Amniotic epithelial cell (primary cell): ENCODE measurements around the gene LHFPL4.
"Not testable (repeated sequence)": the region's sequence is repeated elsewhere in the genome, so short reads cannot be mapped to it uniquely, and the experiment has no call there.

Source experiments
- DNase-seq: peaks from one replicate; pipeline ENCODE4 v3.0.0-alpha.2; 2010; ENCODE audit warnings: low read depth

LHFPL4 gene

DNA sequence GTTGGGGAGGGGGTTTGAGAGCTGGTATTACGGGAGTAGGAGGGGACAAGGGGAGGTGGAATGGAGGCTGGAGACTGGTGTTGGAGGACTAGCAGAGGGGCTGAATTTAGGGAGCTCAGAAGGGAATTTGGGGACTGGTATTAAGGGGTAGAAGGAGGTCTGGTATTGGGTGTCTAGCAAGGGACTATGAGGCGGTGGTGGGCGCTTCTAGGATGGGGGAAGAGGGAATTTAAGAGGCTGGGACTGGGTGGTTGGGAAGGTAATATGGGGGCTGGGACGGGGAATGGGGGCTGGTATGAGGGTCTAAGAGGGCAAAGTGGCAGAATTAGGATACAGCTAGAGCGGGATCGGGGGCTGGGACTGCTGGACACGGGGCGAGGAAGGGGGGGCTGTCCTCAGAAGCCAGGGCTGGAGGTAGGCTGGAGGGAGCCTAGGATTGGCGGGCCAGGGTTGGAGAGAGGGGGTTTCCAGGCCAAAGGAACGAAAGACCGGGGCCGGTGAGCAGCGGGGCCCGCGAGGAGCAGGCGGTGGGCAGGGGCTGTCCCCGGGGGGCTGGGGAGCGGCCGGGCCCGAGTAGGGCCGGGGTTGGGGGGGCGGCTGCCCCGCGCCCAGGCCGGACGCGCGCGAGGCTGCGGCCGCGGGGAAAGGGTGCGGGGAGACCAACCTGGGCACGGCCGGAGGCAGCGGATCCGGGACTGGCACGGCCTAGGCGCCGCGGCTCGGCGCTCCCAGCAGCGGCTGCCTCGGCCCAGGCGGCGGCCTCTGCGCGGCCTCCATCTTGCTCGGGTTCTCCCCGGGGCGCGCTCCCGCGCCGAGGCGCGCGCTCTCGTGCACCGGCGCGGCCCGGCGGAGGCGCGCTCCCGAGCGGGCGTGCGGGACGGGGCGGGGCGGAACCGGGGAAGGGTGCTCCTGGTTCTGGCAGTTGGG, at the start of gene LHFPL4:
TSS of gene LHFPL4 (minus strand) at position 802 of the 927 bp plus-strand sequence. CDS start 1,143 bp downstream, outside the sequence.
- no peak for DNase-seq

DNA sequence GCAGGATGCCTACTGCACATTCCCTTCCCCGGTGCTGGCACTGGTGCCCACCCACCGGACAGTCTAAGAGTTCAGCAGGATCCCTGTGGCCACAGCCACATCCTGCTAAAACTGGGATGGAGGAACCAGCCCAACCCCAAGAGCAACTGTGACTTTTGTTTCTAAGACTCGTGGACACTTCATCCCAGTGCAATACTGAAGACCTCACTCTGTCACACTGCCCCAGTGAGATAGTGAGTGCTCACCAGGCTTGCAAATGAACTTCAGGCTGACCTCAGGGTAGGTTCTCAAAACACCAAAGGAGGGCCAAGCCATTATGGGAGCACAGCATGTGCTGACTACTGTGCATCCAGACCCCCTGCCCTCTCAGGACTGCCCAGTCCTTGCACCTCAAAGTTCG, 49.0 kb upstream of the LHFPL4 start:
- DNase-seq = no peak

DNA sequence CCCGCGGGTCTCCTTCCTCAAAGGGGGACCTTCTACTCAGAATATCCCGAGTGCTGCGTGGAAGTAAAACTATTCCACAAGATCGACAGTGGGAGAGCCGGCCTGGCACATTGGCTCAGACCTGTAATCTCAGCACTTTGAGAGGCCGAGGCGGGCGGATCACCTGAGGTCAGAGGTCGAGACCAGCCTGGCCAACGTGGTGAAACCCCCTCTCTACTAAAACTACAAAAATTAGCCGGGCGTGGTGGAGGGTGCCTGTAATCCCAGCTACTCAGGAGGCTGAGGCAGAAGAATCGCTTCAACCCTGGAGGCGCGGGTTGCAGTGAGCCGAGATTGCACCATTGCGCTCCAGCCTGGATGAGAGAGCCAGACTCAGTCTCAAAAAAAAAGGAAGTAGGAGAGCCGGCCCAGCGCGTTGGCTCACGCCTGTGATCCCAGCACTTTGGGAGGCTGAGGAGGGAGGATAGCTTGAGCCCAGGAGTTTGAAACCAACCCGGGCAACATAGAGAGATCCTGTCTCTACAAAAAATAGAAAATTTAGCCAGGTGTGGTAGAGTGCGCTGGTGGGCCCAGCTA, 47.5 kb upstream of the LHFPL4 start:
- not testable (repeated sequence) for DNase-seq

DNA sequence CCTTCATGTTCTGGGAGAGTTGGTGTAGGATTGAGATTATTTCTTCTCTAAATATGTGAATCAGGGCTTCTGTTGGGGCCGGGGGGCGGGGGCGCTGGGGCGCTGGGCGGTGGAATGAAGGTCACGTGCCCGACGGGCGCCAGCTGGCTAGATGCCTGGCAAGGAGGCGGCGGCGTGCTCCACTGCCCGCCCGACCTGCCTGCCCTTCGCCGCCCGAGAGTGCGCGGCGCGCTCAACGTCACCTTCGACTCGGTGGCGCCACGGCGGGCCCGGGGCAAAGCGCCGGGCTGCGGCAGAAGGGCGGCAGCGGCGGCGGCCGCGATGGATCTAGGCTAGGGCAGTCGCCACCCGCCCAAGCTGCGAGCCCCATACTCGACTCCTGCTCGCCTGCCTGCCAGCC, 47.0 kb upstream of the LHFPL4 start:
- no peak for DNase-seq

DNA sequence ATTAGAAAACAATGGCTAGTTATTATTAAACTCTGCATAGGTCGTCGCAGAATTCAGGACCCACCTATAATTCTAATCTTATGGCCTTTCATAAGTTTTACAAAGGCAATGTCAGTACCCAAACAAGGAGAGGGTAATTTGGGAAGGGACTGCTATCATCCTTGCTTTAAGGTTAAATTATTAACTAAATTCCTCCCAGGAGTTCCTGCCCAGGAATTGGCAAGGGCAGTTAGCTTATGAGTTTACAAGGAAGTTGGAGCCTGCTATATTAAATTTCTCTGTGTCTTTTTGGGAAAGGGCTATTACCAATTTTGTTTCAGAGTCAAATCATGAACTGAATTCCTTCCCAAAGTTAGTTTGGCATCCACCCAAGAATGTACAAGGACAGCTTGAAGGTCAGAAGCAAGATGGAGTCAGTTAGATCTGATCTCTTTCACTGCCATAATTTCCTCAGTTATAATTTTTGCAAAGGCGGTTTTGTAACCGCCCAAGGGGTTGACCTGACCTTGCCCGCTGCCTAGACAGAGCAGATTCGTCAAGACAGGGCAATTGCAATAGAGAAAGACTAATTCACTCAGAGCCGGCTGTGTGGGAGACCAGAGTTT, 45.3 kb upstream of the LHFPL4 start:
- DNase-seq = no peak

DNA sequence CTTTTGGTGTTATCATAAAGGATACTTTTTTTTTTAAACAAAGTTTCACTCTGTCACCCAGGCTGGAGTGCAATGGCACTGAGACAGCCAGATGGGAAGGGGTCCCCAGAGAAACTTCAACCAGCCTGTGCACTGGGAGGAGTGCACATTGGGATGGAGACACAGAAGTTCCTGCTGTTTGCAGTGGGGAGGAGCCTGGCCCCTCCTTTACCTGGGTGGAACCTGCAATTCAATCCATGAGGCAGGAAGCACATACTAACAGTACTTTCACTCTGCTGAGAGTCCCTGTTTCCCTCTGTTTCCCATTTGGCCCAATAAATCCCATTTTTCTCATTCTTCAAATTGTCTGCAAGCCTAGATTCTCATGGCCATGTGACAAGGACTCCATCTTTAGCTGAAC, 42.3 kb upstream of the LHFPL4 start:
- DNase-seq = no peak

DNA sequence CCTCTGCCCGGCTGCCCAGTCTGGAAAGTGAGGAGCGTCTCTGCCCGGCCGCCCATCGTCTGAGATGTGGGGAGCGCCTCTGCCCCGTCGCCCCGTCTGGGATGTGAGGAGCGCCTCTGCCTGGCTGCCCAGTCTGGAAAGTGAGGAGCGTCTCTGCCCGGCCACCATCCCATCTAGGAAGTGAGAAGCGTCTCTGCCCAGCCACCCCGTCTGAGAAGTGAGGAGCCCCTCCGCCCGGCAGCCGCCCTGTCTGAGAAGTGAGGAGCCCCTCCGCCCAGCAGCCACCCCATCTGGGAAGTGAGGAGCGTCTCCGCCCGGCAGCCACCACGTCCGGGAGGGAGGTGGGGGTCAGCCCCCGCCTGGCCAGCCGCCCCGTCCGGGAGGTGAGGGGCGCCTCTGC, 38.2 kb upstream of the LHFPL4 start:
- not testable (repeated sequence) for DNase-seq

DNA sequence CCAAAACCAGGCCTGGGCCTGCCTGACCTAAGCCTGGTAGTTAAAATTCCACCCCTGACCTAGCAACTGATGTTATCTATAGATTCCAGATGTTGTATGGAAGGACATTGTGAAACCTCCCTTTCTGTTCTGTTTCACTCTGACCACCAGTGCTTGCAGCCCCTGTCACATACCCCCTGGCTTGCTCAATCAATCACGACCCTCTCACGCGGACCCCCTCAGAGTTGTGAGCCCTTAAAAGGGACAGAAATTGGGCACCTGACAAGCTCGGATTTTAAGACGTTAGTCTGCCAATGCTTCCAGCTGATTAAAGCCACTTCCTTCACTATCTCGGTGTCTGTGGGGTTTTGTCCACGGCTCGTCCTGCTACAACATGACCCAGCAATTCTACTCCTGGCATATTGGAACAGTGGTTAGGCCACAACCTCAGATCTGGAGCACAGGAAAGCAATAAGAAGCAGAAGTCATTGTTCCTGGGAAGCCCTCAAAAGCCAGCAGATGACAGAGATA, 36.7 kb upstream of the LHFPL4 start:
- DNase-seq = no peak

DNA sequence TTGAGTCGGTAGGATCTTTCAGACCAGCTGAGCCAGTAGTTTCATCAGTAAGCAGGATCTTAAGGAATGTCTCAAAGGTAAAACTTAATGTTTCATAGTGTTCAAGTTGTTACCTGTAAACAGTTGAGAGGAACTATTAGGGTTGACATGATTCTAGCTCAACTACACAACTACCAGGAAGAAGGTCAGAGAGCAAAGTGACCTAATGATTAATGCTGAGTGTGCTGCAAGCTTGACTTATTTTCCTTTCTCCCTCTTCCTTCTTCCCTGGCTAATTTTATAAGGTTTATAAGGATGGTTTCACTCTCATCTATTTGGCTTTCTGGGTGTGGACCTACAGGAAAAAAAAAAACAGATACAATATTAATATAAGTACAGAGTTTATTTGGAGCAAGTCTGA, 30.2 kb upstream of the LHFPL4 start:
- DNase-seq = no peak

DNA sequence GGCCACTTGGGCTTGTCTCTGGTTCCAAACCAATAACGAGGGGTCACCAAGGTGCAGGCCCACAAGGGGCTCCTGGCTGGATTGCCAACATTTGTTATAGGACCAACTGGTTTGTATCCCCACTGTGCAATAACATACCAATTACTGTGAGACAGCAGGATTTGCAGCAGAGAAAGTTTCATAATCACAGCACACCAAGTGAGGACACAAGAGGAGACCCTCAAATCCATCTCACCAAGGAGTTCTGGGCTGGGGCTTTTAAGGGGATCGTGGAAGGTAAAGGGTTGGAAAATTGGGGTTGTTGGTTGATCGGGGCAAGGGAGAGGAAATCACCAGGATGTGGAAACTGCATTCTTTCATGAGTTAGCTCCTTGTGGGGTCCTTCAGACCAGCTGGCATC, 29.7 kb upstream of the LHFPL4 start:
- DNase-seq = no peak

DNA sequence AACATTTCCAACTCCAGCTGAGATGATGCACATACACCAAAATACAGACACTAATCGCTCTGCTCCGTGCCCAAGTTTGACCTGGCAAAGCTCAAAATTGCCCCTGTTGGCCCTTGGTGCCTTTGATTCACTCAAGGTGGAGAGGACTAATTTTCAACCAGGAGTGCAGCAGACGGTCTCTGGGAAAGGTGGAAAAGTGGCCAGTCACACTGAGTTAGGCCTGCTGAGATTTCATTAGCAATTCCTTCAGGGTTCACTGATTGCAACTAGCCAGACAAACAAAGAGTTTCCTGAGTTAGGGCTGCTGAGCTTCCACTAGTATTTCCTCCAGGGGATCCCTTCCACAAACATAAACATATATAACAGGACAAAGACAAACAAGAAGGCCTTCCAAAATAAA, 28.7 kb upstream of the LHFPL4 start:
- no peak for DNase-seq

DNA sequence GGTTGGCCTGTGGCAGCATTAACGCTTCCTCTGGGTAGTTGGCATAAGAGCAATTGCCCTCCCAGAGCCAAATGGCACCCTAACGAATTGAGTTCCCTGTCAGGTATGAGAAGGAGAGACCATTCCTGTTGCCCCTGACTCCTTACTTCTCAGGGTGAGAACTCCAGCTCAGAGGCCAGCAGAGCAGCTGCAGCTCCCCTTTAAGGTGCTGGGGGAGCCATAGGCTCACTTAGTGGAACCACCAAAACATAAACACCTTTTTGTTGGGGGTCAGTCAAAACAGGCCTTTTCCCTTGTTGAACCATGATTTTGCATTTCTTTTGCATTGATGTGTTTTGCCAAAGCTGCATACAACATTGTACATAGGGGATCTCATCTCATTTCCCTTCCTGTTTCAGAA, 28.1 kb upstream of the LHFPL4 start:
- DNase-seq = no peak

DNA sequence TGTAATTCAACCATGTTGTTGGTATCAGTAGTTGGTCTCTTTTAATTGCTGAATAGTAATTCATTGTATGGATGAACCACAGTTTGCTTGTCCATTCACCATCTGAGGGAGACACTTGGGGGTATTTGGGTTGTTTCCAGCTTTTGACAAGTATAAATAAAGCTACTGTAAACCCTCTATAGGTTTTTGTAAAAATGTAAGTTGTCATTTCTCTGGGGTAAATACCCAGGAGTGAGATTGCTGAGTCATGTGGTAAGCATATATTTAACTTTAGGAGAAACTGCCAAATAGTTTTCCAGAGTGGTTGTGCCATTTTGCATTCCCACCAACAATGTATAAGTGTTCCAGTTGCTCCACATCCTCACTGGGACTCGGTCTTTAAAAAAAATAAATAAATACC, 15.4 kb upstream of the LHFPL4 start:
- DNase-seq = no peak

DNA sequence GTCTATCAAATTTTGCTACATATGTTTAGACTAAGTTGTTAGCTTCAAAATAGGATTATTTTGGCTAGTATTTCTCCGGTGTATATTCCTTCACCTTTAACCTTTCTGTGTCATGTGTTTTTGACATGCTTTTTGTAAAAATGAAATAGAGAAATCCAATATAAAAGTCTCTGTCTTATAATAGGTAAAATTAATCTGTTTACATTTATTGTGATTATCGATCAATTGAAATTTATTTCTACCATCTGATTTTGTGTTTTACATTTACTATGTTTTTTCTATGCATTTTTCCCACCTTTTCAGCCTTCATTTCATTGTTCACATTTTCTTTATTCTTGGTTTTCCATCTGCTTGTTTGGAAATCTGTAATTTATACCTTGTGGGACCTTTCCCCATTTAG, 11.7 kb upstream of the LHFPL4 start:
- DNase-seq = no peak

DNA sequence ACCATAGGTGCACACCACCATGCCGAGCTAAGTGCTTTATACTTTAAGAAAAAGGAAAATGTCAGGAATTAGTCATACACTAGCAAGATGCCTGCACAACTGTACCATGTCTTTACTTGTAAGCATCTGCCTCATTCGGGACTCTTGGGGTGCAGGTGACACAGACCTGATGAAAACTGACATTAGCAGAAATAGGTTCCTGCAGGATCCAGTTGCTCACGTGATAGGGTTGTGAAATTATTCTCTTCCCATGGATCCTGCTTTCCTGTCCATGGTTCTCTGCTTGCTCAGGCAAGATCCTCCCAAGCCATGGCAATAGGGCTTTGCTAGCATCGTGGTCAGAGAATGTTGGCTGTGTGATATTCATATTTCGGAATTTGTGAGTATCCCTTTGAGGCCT, 10.2 kb upstream of the LHFPL4 start:
- DNase-seq = no peak

DNA sequence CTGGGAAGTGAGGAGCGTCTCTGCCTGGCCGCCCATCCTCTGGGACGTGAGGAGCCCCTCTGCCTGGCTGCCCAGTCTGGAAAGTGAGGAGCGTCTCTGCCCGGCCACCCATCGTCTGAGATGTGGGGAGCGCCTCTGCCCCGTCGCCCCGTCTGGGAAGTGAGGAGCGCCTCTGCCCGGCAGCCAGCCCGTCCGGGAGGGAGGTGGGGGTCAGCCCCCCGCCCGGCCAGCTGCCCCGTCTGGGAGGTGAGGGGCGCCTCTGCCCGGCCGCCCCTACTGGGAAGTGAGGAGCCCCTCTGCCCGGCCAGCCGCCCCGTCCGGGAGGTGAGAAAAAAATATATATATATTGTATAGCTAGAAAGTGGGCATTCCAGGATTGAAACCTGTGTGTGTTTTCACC, 6.4 kb upstream of the LHFPL4 start:
- not testable (repeated sequence) for DNase-seq

DNA sequence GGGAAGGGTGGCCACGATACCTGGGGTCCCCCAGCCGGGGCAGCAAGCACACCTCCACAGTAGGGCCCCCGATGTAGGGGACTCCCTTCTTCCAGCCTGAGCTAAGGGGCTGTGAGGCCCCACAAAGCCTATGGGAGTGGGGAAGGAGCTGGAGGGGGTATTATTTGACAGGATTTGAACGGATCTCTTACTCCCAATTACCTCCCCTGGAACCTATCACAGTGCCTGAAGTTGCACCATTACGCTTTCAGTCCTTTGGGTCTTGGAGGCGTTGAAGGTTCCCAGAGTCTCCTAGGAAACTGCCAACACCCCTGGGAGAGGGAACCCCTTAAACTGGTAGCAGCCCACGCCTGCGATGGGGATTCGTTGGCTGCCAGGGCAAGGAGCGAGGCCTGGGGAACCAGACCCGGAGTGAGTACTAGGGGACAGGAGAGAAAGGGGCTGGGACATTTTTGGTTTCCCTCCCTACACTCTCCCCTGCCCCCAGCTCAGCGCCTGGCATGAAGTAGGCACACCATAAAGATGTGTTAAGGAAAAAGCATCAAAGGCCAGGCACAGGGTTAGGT, 409 bp upstream of the LHFPL4 start:
- no peak for DNase-seq

DNA sequence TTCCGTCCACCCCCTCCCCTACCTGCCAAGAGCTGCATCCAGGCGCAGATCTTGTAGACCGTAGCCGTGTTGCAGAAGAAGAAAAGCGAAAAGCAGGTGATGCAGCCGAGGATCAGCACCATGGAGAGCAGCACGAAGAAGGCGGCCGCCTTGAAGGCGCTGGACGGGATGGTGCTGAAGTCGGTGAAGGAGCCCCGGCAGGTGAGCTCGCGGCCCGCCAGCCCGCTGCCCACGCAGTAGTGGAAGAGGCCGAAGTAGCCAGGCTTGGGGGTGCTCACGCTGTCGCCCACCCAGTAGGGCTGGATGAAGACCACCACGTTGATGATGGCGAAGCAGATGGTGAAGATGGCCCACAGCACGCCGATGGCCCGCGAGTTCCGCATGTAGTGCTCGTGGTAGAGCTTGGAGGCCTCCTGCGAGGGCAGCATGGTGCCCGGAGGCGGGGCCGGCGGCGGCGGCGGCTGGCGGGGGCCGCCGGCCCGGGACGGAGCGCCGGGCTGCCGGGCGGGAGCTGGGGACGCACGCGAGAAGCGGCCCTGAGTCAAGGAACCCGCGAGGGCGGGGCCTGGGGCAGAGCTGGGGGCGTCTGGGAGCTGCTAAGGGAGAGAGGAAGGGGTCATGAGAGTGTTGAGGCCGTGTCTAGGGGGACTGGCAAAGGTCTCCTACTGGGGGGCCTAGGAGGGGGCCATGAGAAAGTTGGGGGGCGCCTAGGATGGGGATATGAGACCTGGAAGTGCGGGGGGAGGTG, 1.2 kb downstream of the LHFPL4 start:
- DNase-seq = peak; percentile 55

DNA sequence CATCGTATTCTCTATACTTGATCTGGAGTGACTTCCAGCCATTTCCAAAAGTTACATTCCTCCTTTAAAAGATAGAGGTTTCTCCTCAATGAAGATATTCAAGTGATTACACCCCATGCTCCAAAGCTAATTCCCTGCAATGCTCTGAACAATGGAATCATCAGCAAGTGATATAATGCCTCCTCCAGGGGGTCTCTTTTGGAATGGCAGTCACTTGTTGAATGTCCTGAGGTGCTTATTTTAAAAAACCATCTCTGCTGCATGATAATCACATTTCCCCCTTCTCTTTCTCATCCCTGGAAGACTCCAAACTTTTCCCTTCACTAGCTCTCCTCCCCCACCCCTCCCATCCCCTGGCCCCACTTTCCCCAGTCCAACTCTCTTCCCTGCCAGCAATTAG, 2.6 kb downstream of the LHFPL4 start:
- DNase-seq = no peak

DNA sequence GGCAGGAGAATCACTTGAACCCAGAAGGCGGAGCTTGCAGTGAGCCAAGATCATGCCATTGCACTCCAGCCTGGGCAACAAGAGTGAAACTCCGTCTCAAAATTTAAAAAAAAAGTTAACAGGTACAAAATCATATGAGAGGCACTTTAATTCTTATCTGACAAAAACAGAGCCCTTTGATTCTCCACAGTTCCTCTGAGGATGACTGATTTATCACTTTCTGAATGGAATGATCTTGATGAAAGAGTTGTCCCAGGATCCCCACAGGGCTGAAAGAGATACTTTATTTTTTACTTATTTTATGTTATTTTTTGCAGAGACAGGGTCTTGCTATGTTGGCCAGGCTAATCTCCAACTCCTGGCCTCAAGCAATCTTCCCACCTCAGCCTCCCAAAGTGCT, 4.0 kb downstream of the LHFPL4 start:
- DNase-seq = no peak

DNA sequence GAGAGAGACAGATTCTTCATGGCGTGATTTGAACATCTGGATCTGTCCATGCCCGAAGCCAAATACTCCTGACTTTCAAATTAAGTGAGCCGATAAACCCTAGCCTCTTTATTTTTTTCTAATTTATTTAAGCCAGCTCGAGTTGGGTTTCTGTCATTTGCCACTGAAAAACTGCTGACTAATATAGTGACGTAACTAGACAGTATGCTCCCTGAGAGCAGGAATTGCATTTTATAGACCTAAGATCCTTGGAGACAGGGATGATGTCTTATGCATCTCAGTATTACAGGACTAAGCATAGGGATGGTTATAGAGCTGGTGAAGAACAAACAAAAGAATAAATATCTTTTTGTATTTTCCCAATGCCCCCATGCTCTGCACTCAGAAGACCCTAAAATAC, 4.6 kb downstream of the LHFPL4 start:
- no peak for DNase-seq

DNA sequence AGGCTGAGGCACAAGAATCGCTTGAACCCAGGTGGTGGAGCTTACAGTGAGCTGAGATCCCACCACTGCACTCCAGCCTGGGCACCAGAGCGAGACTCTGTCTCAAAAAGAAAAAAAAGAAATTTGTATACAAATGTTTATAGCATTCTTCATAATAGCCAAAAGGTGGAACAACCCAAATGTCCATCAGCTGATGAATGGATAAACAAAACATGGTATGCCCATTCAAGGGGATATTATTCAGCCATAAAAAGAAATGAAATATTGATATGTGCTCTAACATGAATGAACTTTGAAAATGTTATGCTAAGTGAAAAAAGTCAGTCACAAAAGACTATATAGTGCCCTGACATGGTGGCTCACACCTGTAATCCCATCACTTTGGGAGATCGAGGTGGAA, 11.4 kb downstream of the LHFPL4 start:
- DNase-seq = no peak
